WTC11 (cell line): ENCODE results near the gene PLEKHA3. TPM values are rescaled to one million over a fixed set of nuclear protein-coding genes. Genes with fewer than 3 reads are reported as not detected.

ENCODE experiments used
- ATAC-seq: fragments of 200-7000 bp; cut with Tn5 transposase; 2 replicates; pipeline ENCODE4 v1.10.0; 2021; ENCODE audit warnings: mild to moderate bottlenecking, moderate library complexity
- CTCF ChIA-PET: fragments of 300-600 bp; sonication (Branson Sonifier 250); formaldehyde crosslinking; loops from one replicate; lab custom pipeline; 2021; ENCODE audit warnings: antibody characterized with exemption; lab: Charles Lee
- POLR2A ChIA-PET: fragments of 350-600 bp; sonication (Branson Sonifier 250); formaldehyde crosslinking; loops from one replicate; lab custom pipeline; 2021; ENCODE audit warnings: antibody characterized with exemption; lab: Charles Lee
- DNase-seq: peaks from one replicate; pipeline ENCODE4 v3.0.0; 2021; ENCODE audit warnings: low spot score
- H3K27ac Mint-ChIP-seq: 2 replicates; pipeline ENCODE4 v1.8.0; 2021; ENCODE audit warnings: mixed read lengths
- H3K27me3 Mint-ChIP-seq: 2 replicates; pipeline ENCODE4 v1.8.0; 2021; ENCODE audit warnings: low read depth, mild to moderate bottlenecking, moderate library complexity, mixed read lengths
- H3K36me3 Mint-ChIP-seq: 2 replicates; pipeline ENCODE4 v1.8.0; 2021; ENCODE audit warnings: mixed read lengths
- H3K4me1 Mint-ChIP-seq: 2 replicates; pipeline ENCODE4 v1.8.0; 2022; ENCODE audit warnings: mixed read lengths
- H3K4me3 Mint-ChIP-seq: 2 replicates; pipeline ENCODE4 v1.8.0; 2021; ENCODE audit warnings: mild to moderate bottlenecking, moderate library complexity, mixed read lengths
- H3K9me3 Mint-ChIP-seq: 2 replicates; pipeline ENCODE4 v1.8.0; 2021; ENCODE audit warnings: mixed read lengths
- FOXK1 ChIP-seq: sonication (generic); formaldehyde crosslinking; IDR thresholded peaks from 2 replicates; pipeline ENCODE4 v1.8.0; 2022; ENCODE audit warnings: mild to moderate bottlenecking, moderate library complexity, missing genetic modification reagents
- HMGA2 ChIP-seq: fragments of 250-450 bp; sonication (Bioruptor Pico); IDR thresholded peaks from 2 replicates; pipeline ENCODE4 v1.4.0; 2021; ENCODE audit warnings: mild to moderate bottlenecking, moderate library complexity
- IRF2 ChIP-seq: sonication (generic); formaldehyde crosslinking; IDR thresholded peaks from 2 replicates; pipeline ENCODE4 v1.8.0; 2022; ENCODE audit warnings: low read depth, missing genetic modification reagents, borderline replicate concordance
- NFE2L1 ChIP-seq: sonication (generic); formaldehyde crosslinking; IDR thresholded peaks from 2 replicates; pipeline ENCODE4 v1.8.1; 2023; ENCODE audit warnings: missing genetic modification reagents
- NR1H2 ChIP-seq: sonication (generic); formaldehyde crosslinking; IDR thresholded peaks from 2 replicates; pipeline ENCODE4 v1.9.0; 2021; ENCODE audit warnings: mild to moderate bottlenecking, moderate library complexity, missing genetic modification reagents
- RORB ChIP-seq: fragments of 250-450 bp; sonication (Bioruptor Pico); IDR thresholded peaks from 2 replicates; pipeline ENCODE4 v1.9.0; 2021; ENCODE audit warnings: mild to moderate bottlenecking
- SMAD3 ChIP-seq: sonication (generic); formaldehyde crosslinking; IDR thresholded peaks from 2 replicates; pipeline ENCODE4 v1.8.0; 2022; ENCODE audit warnings: missing genetic modification reagents, mild to moderate bottlenecking, borderline replicate concordance
- TEAD4 ChIP-seq: sonication (generic); formaldehyde crosslinking; IDR thresholded peaks from 2 replicates; pipeline ENCODE4 v1.8.0; 2022; ENCODE audit warnings: mild to moderate bottlenecking, missing genetic modification reagents
- ZNF232 ChIP-seq: sonication (generic); formaldehyde crosslinking; IDR thresholded peaks from 2 replicates; pipeline ENCODE4 v1.8.0; 2022; ENCODE audit warnings: mild to moderate bottlenecking, missing genetic modification reagents
- ZNF317 ChIP-seq: sonication (generic); formaldehyde crosslinking; IDR thresholded peaks from 2 replicates; pipeline ENCODE4 v1.8.1; 2023; ENCODE audit warnings: low read depth, mild to moderate bottlenecking, moderate library complexity, missing genetic modification reagents, borderline replicate concordance
- total RNA-seq: library from RNA; stranded (reverse); gene quantifications from 3 replicates; pipeline ENCODE4 v1.2.3, GENCODE V29; 2021
- TF ChIP-seq, protein P1 (sequence below): sonication (generic); formaldehyde crosslinking; conservative IDR thresholded peaks from 2 replicates; pipeline ENCODE4 v1.8.1; 2023; ENCODE audit warnings: mild to moderate bottlenecking, low read depth, missing genetic modification reagents, moderate library complexity
- TF ChIP-seq, protein P2 (sequence below): fragments of 250-450 bp; sonication (Bioruptor Pico); IDR thresholded peaks from 2 replicates; pipeline ENCODE4 v1.9.0; 2021; ENCODE audit warnings: mild to moderate bottlenecking
- TF ChIP-seq, protein P3 (sequence below): fragments of 250-450 bp; sonication (Bioruptor Pico); IDR thresholded peaks from 2 replicates; pipeline ENCODE4 v1.9.0; 2021; ENCODE audit warnings: mild to moderate bottlenecking
- TF ChIP-seq, protein P4 (sequence below): sonication (generic); formaldehyde crosslinking; IDR thresholded peaks from 2 replicates; pipeline ENCODE4 v1.8.0; 2022; ENCODE audit warnings: mild to moderate bottlenecking, missing genetic modification reagents
- TF ChIP-seq, protein P5 (sequence below): sonication (generic); formaldehyde crosslinking; IDR thresholded peaks from 2 replicates; pipeline ENCODE4 v1.8.0; 2022; ENCODE audit warnings: mild to moderate bottlenecking, missing genetic modification reagents
- TF ChIP-seq, protein P6 (sequence below): sonication (generic); formaldehyde crosslinking; IDR thresholded peaks from 2 replicates; pipeline ENCODE4 v1.8.0; 2023; ENCODE audit warnings: mild to moderate bottlenecking, missing genetic modification reagents
- TF ChIP-seq, protein P7 (sequence below): fragments of 250-450 bp; sonication (Bioruptor Pico); IDR thresholded peaks from 2 replicates; pipeline ENCODE4 v1.9.0; 2021; ENCODE audit warnings: moderate library complexity, mild to moderate bottlenecking, inconsistent platforms, borderline replicate concordance
- TF ChIP-seq, protein P8 (sequence below): sonication (generic); formaldehyde crosslinking; IDR thresholded peaks from 2 replicates; pipeline ENCODE4 v1.8.1; 2023; ENCODE audit warnings: mild to moderate bottlenecking, missing genetic modification reagents, moderate library complexity

PLEKHA3 gene
- total RNA-seq, 1 experiment from 2014 or later: 18.7 TPM

DNA sequence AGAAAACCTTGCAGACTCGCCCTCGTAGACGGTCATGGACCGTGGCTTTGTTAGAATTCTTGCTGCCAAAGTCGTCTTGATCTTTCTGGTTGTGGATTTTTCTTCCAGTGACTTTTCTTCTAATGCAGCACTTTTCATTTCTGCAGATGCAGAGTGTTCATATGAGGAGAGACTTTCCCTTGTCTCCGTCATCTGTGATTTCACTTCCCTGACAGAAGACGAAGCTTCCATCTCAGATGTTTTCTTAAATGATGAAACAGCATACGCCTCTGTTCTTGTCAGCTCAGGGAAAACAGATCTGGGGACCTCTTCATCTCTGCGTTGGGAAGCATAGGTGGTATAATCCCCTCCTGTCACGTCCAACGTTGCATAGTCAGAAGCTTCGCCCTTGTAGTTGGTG is 50.9 kb downstream of the PLEKHA3 start:
- CTCF ChIA-PET: no interaction called here
- Mint-ChIP-seq H3K4me1 (no peaks in the 10 kb centered on the region), H3K4me3 (no peak overlapping the region), H3K9me3 (no peaks in the 10 kb centered on the region), H3K27me3 (no peaks in the 10 kb centered on the region), H3K36me3 (peaks cover 40% of the 10 kb centered on the region), H3K27ac (no peak overlapping the region)
- DNase-seq (no peak), ATAC-seq (no peak)
- POLR2A ChIA-PET: no interaction called here
- TF ChIP-seq, protein P1, sequence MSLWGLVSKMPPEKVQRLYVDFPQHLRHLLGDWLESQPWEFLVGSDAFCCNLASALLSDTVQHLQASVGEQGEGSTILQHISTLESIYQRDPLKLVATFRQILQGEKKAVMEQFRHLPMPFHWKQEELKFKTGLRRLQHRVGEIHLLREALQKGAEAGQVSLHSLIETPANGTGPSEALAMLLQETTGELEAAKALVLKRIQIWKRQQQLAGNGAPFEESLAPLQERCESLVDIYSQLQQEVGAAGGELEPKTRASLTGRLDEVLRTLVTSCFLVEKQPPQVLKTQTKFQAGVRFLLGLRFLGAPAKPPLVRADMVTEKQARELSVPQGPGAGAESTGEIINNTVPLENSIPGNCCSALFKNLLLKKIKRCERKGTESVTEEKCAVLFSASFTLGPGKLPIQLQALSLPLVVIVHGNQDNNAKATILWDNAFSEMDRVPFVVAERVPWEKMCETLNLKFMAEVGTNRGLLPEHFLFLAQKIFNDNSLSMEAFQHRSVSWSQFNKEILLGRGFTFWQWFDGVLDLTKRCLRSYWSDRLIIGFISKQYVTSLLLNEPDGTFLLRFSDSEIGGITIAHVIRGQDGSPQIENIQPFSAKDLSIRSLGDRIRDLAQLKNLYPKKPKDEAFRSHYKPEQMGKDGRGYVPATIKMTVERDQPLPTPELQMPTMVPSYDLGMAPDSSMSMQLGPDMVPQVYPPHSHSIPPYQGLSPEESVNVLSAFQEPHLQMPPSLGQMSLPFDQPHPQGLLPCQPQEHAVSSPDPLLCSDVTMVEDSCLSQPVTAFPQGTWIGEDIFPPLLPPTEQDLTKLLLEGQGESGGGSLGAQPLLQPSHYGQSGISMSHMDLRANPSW (CRISPR knock-in tag): no peak
- TF ChIP-seq IRF2 (CRISPR knock-in tag) (no peak), TEAD4 (CRISPR knock-in tag) (no peak)
- TF ChIP-seq, protein P2, sequence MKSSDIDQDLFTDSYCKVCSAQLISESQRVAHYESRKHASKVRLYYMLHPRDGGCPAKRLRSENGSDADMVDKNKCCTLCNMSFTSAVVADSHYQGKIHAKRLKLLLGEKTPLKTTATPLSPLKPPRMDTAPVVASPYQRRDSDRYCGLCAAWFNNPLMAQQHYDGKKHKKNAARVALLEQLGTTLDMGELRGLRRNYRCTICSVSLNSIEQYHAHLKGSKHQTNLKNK (CRISPR knock-in tag): no peak
- TF ChIP-seq, protein P3, sequence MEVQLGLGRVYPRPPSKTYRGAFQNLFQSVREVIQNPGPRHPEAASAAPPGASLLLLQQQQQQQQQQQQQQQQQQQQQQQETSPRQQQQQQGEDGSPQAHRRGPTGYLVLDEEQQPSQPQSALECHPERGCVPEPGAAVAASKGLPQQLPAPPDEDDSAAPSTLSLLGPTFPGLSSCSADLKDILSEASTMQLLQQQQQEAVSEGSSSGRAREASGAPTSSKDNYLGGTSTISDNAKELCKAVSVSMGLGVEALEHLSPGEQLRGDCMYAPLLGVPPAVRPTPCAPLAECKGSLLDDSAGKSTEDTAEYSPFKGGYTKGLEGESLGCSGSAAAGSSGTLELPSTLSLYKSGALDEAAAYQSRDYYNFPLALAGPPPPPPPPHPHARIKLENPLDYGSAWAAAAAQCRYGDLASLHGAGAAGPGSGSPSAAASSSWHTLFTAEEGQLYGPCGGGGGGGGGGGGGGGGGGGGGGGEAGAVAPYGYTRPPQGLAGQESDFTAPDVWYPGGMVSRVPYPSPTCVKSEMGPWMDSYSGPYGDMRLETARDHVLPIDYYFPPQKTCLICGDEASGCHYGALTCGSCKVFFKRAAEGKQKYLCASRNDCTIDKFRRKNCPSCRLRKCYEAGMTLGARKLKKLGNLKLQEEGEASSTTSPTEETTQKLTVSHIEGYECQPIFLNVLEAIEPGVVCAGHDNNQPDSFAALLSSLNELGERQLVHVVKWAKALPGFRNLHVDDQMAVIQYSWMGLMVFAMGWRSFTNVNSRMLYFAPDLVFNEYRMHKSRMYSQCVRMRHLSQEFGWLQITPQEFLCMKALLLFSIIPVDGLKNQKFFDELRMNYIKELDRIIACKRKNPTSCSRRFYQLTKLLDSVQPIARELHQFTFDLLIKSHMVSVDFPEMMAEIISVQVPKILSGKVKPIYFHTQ (CRISPR knock-in tag): no peak
- TF ChIP-seq, protein P4, sequence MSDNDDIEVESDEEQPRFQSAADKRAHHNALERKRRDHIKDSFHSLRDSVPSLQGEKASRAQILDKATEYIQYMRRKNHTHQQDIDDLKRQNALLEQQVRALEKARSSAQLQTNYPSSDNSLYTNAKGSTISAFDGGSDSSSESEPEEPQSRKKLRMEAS (CRISPR knock-in tag): no peak
- TF ChIP-seq, protein P5, sequence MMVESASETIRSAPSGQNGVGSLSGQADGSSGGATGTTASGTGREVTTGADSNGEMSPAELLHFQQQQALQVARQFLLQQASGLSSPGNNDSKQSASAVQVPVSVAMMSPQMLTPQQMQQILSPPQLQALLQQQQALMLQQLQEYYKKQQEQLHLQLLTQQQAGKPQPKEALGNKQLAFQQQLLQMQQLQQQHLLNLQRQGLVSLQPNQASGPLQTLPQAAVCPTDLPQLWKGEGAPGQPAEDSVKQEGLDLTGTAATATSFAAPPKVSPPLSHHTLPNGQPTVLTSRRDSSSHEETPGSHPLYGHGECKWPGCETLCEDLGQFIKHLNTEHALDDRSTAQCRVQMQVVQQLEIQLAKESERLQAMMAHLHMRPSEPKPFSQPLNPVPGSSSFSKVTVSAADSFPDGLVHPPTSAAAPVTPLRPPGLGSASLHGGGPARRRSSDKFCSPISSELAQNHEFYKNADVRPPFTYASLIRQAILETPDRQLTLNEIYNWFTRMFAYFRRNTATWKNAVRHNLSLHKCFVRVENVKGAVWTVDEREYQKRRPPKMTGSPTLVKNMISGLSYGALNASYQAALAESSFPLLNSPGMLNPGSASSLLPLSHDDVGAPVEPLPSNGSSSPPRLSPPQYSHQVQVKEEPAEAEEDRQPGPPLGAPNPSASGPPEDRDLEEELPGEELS (CRISPR knock-in tag): no peak

DNA sequence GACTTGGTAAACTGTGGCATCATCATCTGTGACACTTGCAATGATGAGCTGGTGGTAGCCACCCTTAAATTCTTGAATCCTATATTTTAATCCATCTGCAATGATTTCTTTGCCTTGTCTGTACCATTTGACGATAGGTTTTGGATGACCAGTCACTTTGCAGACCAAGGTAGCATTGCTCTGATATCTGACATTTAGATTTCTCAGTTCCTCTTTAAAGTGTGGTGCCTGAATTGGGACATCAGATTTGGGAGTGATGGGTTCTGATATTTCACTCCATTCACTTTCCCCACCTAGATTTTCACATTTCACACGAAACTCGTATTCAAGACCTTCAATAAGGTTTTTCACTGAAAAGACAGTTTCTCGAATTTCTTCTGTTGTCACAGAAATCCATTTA is 55.8 kb downstream of the PLEKHA3 start:
- Mint-ChIP-seq H3K27me3 (no peaks in the 10 kb centered on the region), H3K27ac (no peak overlapping the region), H3K9me3 (no peaks in the 10 kb centered on the region), H3K36me3 (peaks cover 50% of the 10 kb centered on the region), H3K4me3 (no peak overlapping the region), H3K4me1 (no peaks in the 10 kb centered on the region)
- ATAC-seq (no peak), DNase-seq (no peak)
- POLR2A ChIA-PET: no interaction called here
- CTCF ChIA-PET: no interaction called here
- TF ChIP-seq ZNF317 (CRISPR knock-in tag): no peak
- TF ChIP-seq, all 79 proteins: peak for 0

DNA sequence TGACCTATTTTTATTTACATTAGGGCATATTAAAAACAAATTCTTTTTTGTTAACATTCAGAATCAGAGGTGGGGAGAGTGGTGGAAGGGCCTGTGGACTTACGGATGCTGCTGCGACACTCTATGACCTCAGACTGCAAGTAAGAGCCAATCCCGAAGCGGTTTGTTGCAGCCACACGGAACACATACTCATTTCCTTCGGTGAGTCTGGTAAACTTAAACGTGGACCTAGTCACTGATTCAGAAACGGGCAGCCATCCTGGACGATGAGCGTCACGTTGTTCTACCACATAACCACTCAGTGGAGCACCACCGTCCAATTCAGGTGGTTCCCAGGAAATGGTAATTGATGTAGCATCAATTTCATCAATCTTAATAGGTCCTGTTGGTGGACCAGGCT is 61.9 kb downstream of the PLEKHA3 start:
- Mint-ChIP-seq H3K4me1 (no peaks in the 10 kb centered on the region), H3K27ac (no peak overlapping the region), H3K36me3 (peaks cover 48% of the 10 kb centered on the region), H3K27me3 (no peaks in the 10 kb centered on the region), H3K4me3 (no peak overlapping the region), H3K9me3 (no peaks in the 10 kb centered on the region)
- ChIA-PET POLR2A (no interaction called here), CTCF (no interaction called here)
- DNase-seq: no peak
- ATAC-seq: no peak
- TF ChIP-seq FOXK1 (CRISPR knock-in tag) (no peak), HMGA2 (CRISPR knock-in tag) (no peak), ZNF232 (CRISPR knock-in tag) (no peak), RORB (CRISPR knock-in tag) (no peak), NFE2L1 (CRISPR knock-in tag) (no peak), ZNF317 (CRISPR knock-in tag) (no peak), NR1H2 (CRISPR knock-in tag) (no peak), SMAD3 (CRISPR knock-in tag) (no peak)
- TF ChIP-seq, protein P6, sequence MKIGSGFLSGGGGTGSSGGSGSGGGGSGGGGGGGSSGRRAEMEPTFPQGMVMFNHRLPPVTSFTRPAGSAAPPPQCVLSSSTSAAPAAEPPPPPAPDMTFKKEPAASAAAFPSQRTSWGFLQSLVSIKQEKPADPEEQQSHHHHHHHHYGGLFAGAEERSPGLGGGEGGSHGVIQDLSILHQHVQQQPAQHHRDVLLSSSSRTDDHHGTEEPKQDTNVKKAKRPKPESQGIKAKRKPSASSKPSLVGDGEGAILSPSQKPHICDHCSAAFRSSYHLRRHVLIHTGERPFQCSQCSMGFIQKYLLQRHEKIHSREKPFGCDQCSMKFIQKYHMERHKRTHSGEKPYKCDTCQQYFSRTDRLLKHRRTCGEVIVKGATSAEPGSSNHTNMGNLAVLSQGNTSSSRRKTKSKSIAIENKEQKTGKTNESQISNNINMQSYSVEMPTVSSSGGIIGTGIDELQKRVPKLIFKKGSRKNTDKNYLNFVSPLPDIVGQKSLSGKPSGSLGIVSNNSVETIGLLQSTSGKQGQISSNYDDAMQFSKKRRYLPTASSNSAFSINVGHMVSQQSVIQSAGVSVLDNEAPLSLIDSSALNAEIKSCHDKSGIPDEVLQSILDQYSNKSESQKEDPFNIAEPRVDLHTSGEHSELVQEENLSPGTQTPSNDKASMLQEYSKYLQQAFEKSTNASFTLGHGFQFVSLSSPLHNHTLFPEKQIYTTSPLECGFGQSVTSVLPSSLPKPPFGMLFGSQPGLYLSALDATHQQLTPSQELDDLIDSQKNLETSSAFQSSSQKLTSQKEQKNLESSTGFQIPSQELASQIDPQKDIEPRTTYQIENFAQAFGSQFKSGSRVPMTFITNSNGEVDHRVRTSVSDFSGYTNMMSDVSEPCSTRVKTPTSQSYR (CRISPR knock-in tag): no peak
- TF ChIP-seq, protein P7, sequence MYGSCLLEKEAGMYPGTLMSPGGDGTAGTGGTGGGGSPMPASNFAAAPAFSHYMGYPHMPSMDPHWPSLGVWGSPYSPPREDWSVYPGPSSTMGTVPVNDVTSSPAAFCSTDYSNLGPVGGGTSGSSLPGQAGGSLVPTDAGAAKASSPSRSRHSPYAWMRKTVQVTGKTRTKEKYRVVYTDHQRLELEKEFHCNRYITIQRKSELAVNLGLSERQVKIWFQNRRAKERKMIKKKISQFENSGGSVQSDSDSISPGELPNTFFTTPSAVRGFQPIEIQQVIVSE: no peak
- TF ChIP-seq, protein P8, sequence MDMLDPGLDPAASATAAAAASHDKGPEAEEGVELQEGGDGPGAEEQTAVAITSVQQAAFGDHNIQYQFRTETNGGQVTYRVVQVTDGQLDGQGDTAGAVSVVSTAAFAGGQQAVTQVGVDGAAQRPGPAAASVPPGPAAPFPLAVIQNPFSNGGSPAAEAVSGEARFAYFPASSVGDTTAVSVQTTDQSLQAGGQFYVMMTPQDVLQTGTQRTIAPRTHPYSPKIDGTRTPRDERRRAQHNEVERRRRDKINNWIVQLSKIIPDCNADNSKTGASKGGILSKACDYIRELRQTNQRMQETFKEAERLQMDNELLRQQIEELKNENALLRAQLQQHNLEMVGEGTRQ (CRISPR knock-in tag): no peak
